ENCODE results near the gene RPL9.

DNA sequence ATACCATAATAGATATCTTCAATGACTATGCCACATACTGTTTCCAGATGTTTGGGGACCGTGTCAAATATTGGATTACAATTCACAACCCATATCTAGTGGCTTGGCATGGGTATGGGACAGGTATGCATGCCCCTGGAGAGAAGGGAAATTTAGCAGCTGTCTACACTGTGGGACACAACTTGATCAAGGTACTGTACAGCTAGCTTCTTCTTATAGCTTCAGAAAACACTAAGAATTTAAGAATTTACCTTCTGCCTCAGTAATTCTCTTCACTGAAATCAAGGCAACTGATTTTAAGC is 51.2 kb downstream of the RPL9 start:
- TF ChIP-seq CTCF (optimal IDR thresholded peaks at IDR 0.05 in 1 of 3, IDR thresholded peaks at IDR 0.05 in 1 of 3, conservative IDR thresholded peaks at IDR 0.05 in 1 of 3; ENCODE audit: extremely low read depth in 1 of 3, insufficient read depth in 2 of 3, low read length in 3 of 3) (no peak), EZH2 (IDR thresholded peaks at IDR 0.05; ENCODE audit: low read length) (no peak)
